ENCODE data around the gene ARPC1B.
"Not testable (repeated sequence)": the region's sequence is repeated elsewhere in the genome, so short reads cannot be mapped to it uniquely, and the experiment has no call there.

Gene ARPC1B

DNA sequence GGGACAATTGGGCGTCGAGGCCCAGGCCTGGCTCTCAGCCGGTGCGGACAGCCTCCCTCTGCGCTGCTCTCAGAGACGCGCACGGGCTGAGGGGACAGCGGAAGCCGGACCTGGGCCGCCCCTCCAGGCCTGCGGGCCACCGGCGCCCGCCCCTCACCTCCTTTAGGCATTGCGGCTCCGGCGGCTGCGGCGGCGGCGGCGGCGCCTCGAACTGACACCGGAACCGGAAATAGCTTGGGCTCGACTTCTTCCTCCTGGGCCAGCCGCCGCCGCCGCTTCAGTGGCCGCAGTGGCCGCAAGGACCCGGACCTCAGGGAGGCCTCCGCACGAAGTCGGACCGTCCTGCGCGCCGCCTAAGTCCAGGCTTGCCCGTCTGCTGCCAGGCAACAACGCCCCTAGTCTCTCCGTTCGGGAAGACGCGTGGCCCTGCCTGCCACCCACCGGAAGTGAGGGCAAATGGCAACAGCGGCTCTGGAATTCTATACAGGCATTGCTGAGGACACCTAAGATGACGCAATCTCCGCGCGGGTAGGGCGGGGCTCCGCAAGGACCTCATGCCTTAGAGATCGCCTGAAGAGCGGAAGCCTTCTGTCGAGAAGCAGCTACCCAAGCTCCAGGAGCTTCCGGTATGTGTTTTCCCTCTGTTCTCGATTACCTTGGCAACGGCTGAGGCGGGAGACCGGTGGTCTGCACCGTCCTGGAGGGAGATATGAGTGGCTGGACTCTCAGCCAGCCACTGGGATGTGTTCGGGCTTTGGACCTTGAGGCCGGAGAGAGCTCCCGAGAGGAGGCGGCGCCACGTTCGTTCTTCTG, 34.1 kb downstream of the ARPC1B start, which contains the start of the genes BUD31 and PDAP1:
TSS of gene BUD31 (plus strand) at position 591 of the 813 bp plus-strand sequence. CDS start 2,124 bp downstream, outside the sequence.
TSS of gene PDAP1 (minus strand) at position 219 of the 813 bp plus-strand sequence. CDS start at position 170, 49 bp downstream.
- DNase-seq: peak; percentile 82 to 100 (median 94)

DNA sequence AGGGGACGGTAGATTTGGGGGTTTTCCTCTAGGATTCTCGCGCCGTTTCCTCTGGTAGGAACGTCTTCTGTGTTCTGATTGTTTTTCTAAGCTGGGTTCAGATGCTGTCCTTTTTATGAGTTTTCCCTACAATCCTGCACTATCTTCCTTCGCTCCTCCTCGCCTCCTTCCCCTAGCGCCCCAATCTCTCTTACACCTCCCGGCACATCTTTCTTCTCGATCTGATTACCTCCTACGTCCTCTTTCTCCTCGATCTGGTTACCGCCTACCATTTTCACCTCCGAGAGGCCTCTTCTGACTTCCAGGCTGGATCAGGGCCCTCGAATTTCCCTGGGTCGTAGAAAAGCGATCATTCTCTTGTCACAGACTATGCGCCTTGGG, 34.7 kb downstream of the ARPC1B start:
- DNase-seq: no peak

DNA sequence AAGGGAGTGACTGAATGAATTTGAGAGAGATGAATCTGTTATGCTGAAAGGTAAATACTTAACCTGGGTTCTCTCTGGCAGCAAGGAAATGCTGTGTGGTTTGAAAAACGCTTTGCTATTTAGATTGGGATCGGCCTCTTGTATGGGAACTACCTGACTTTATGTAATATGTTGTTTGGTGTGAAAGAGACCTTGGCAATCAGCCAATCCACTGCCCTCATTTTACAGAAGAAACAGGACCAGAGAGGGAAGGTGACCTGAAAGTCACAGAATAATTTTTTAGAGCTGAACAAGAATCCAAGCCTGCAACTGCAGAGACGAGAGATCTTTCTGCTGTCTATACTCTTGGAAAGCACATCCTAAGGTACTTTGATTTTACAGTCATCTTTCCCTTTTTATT, 35.3 kb downstream of the ARPC1B start:
- no peak for DNase-seq

DNA sequence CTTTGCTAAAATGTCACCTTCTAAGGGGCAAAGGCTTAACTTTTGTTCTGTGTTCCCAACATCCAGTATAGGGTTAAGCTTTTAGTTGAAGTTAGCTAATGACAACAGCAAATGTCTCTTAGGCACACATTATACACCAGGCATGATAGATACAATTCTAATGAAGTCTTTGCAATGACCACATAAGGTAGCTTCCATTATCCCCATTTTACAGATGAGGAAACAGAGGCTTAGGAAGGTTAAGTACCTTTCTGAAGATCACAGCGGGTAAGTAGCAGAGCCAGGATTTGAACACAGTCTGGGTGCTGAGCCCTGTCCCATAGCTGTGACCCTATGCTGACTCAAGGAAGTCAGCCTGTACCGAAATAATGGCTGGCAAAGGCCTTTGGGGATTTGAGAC, 36.1 kb downstream of the ARPC1B start:
- no peak for DNase-seq

DNA sequence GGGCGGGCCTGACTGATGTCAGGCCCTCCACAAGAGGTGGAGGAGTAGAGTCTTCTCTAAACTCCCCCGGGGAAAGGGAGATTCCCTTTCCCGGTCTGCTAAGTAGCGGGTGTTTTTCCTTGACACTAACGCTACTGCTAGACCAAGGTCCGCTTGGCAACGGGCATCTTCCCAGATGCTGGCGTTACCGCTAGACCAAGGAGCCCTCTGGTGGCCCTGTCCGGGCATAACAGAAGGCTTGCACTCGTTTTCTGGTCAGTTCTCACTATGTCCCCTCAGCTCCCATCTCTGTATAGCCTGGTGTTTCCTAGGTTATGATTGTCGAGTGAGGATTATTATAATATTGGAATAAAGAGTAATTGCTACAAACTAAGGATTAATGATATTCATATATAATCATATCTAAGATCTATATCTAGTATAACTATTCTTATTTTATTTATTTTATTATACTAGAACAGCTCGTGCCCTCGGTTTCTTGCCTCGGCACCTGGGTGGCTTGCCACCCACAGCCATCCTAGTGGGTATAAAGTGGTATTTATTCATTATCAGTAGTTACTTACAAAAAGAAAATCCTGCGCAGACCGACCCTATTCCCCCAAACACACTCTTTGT, 41.1 kb downstream of the ARPC1B start:
- peak in 30 of 51 donors; percentile 5 to 79 (median 38) for DNase-seq

DNA sequence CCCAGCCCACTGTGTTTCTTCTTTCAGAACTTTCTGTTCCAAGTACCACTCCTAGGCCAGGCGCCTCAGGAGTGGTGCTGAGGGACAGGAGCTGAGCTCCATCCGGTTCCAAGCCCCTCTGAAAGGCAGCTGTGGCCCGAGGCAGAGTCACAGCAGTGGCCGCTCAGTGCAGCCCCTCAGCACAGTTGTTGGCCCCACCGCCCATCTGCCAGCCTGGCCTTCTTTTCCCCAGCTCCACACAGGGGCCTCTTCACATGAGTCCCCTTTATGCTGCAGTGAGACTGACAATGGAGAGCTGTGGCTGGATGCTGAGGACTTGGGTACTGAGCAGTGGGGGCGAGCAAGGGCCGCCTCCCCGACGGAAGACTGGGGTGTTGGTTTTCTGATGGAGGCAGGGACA, 43.7 kb downstream of the ARPC1B start:
- DNase-seq: no peak

DNA sequence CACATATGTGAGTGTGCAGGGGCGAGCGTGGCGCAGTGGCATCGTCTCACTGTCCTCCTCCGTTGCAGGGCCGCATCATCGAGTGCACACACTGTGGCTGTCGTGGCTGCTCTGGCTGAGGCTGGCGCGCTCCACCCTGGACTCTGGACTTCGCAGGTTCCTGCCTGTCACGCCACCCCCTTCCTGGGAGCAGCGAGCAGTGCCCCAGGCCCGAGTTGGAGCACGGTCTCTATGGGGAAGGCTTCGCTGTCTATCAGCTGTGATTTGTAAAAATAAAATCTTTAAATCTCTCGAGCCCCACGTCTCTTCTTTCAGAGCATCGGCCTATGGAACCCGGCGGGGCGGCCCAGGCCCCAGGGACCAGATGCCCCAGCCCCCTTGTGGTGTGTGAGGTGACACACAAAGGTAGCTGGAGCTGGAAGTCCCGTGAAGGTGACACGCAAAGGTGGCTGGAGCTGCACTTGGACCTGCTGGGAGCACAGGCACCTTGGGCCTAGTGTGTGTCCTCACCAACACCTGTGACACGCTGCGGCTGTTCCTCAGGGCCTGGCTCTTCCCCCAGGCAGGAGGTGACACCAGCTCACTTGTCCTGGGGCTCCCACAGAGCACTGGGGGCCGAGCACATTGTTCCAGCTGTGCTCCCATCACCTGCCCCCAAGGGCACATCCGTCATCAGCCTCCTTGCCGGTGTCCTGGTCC, 44.9 kb downstream of the ARPC1B start:
- DNase-seq: peak in 1 of 51 donors; percentile 15

DNA sequence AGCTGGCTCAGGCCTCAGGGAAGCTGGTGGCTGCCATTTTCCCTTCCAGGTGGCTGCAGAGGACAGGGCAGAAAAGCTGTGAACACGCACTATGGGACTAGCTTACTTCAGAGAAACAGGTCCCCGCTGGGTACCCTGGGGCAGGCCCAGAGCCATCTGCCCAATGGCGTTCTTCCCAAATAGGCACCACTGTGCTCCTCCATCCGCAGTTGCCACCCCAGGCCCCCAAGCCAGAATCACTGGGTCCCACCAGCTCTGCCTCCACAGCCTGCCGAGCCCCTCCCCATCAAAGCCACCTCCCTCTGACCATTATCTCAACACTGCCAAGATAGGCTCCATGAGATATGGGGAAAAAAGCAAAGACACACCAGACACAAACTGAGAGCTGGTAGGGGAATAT, 45.7 kb downstream of the ARPC1B start:
- DNase-seq: no peak

DNA sequence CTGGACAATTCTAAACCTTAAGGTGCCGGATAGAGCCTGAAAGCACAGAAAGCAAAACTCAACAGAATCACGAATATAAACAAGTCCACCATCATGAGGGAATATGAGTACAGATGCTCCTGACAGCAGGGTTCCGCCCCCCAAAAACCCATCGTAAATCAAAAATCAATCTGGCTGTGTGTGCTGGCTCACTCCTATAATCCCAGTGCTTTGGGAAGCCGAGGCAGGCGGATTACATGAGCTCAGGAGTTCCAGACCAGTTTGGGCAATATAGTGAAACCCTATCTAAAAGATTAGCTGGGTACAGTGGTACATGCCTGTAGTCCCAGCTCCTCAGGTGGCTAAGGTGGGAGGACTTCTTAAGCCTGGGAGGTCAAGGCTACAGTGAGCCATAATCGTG, 46.5 kb downstream of the ARPC1B start:
- no peak for DNase-seq

DNA sequence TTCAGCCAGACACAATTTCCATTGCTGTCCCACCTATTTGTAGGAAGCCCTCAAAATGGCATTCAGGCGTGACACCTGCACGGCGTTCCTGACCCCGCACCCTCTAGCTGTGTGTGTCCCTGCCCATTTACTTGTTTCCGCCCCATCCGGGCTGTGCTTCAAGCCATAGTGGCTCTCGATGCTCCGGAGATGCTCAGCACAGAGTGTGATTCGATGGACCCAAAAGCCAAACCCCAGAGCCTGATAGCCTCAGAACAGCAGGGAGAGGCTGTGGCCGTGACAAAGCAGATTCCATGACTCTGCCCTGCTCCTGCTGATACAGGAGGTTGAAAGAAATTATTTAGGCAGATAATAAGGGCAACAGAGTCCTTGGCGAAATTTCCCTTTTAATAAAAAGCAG, 47.7 kb downstream of the ARPC1B start:
- no peak for DNase-seq

DNA sequence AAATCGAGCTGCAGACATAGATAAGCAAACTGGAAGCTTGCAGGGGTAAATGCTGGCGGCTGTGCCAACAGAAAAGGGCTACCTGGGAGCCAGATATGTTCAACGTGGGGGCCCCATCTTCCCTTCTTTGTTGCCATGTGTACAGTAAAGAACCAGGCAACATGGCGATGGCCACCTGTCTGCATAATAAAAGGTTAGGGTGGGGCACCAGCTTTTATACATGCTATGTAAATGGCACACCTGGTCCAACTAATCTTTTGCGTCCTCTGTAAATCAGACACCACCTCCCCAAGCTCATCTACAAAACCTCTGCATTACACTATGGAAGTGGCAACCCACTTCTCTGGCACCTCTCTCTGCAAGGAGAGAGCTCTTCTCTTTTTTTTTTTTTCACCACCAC, 48.1 kb downstream of the ARPC1B start:
- no peak for DNase-seq

DNA sequence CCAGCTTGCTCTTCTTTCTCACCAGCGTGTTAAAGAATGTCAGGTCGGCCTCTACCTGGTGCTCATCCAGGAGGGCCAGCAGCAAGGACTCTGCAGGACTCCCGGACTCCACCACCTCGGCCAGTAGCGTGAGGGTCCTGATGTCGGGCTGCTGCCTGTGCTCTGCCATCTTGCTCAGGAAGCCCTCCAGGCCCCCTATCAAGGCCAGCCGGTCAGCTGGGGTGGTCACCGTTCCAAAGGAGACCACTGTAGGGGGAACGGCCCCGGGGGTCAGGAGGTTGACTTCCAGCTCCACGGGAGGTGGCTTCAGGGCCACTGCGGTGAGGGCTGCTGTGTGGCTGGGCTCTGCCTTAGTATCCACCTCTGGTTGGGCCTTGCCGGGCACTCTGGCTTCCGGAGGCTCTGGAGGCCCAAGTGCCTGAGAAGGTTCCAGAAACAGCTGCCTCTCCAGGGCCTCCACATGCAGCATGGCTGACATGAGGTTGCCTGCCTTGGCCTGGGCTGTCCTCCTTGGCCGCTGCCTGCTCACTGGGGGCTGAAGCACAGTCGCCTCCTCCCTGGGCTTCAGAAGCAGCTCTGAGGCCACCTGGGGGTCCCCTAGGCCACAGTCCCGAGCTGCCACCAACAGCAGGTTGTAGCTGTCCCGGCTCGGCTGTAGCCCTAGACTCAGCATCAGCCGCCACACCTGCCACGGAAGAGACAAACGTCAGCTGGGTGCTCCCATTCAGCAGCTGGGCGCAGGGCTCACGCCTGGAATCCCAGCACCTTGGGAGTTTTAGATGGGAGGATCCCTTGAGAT, 50.6 kb downstream of the ARPC1B start:
- DNase-seq: no peak

DNA sequence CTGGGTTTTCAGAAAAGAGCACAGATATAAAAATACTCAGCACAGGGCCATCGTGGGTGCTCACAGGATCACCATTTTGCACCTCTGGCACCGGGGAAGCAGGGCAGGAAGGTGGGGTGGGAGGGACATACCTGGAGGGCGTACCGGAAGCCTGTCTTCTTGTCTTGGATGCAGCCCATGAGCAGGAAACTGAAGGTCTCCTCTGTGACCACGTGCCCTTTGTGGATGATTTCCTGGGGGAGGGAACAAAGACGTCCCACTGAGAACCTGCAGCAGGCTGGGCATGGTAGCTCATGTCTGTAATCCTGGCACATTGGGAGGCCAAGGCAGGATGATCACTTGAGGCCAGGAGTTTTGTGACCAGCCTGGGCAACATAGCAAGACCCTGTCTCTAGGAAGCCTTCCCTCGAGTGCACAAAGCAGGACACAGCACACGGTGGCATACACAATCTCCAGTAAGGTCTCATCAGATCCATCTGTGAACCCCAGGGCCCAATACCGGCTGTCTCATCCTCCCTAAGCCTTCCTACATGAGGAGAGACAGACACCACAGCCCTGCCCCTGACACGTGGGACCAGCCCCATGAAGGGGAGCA, 54.5 kb downstream of the ARPC1B start:
- DNase-seq: no peak

DNA sequence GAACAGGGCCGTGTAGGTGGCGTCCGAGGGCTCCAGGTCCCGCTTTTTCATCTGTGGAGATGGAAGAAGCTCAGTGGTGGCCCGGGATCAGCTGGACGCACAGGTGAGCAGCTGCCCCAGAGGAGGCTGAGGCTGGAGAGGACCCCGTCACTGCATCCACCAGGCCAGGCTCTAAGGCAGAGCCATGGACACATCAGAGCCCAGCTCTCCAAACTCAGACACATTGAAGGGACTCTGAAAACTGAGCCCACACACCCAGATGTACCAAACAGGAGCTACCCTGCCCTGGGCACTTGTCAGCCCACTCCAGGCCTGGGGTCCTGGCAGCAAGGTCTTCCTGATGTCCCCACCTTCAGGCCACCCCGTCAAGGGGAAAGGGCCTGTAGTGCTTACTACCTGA, 55.2 kb downstream of the ARPC1B start:
- no peak for DNase-seq

DNA sequence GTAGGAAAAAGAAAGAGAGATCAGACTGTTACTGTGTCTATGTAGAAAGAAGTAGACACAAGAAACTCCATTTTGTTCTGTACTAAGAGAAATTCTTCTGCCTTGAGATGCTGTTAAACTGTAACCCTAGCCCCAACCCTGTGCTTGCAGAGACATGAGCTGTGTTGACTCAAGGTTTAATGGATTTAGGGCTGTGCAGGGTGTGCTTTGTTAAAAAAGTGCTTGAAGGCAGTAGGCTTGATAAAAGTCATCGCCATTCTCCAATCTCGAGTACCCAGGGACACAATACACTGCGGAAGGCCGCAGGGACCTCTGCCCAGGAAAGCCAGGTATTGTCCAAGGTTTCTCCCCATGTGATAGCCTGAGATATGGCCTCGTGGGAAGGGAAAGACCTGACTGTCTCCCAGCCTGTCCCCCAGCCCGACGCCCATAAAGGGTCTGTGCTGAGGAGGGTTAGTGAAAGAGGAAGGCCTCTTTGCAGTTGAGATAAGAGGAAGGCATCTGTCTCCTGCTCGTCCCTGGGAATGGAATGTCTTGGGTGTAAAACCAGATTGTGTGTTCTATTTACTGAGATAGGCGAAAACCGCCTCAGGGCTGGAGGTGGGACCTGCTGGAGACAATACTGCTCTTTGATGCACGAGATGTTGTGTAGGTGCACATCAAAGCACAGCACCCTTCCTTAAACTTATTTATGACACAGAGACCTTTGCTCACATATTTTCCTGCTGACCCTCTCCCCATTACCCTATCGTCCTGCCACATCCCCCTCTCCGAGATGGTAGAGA, 57.4 kb downstream of the ARPC1B start:
- not testable (repeated sequence) for DNase-seq

DNA sequence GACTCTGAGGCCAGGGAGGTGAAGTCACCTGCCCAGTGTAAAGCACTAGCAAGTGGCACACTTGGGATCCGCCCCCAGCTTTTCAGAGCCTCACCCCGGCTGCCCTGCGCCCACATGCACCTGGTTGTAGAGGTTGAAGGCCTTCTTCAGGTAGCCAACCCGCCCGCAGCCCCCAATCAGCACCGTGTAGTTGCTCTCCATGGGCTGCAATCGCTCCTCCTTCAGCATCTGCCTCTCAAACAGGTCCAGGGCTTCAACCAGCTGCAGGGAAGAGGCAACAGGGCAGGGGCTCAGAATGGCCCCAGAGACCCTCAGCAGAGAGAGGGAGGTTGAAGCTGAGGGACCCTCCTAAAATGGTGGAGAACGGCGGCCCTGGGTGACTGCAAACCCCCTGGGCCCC, 58.6 kb downstream of the ARPC1B start:
- DNase-seq: no peak

DNA sequence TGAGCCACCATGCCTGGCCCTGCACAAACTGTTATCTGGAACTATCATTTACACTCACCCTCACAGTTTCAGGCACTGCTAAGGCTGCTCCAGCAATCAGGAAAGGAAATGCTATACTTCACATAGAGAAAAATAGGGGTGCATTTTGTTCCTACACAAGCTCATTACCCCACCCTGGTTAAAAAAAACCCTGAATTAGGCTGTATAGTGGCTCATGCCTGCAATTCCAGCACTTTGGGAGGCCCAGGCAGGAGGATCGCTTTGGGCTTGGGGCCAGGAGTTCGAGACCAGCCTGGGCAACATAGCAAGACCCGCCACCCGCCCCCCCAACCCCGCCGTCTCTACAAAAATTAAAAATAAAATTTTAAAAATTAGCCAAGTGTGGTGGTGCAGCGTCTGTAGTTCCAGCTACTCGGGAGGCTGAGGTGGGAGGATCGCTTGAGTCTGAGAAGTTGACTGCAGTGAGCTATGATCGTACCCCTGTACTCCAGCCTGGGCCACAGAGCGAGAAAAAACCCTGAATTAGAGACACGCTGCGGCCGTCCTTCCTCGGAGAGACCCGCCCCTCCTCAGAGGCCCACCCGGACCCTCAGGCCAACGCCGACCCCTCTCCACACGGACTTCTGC, 63.5 kb downstream of the ARPC1B start:
- no peak for DNase-seq

DNA sequence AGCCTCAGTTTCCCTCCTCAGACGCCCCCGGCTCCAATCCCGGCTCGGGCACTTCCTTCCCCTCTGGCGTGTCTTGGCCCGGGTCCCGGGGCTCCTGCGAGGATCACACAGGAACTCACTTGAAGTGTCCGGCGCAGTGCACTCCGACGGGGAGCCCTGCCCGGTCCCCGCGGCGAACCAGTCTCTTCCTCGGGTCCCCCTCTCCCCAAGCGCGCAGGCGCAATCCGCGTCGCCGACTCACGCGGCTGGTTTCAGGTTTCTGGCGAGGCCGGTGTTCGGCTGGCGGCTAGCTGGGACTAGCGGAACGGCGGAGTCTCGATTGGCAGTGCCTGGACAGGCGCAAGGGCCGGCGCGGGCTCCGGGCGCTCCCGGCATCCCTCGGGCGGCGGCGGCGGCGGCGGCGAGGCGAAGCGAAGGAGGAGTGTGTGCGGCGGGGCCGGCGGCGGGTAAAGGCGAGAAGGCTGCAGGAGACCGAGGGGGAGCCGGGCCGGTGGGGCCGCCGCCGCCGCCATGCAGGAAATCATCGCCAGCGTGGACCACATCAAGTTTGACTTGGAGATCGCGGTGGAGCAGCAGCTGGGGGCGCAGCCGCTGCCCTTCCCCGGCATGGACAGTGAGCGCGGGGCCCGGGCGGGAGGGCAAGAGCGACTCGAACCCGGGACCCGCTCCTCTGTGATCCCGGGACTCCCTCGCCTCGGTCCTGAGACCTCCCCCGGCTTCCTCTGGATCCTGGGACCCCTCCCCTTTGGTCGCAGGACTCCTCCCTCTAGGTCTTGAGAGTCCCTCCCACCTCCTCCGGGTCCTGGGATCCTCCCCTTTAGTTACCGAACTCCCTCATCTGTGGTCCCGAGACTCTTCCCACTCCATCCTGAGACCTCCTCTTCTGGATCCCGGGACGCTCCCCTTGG, 64.3 kb downstream of the ARPC1B start, which contains the start of the genes CPSF4 and PTCD1:
TSS of gene CPSF4 (plus strand) at position 371 of the 908 bp plus-strand sequence. CDS start at position 511, 140 bp downstream.
TSS of gene PTCD1 (minus strand) at position 226 of the 908 bp plus-strand sequence. CDS start 3,556 bp downstream, outside the sequence.
- peak; percentile 46 to 97 (median 93) for DNase-seq

Data from hypothalamus (tissue), 51 donors.